NB4 (cell line): ENCODE measurements around the gene EMX1.
A peak's percentile ranks its signal among the peaks of the same experiment; 100 is the strongest.

Experiments used
- DNase-seq: peaks from one replicate; pipeline ENCODE4 v3.0.0; 2010; ENCODE audit warnings: low read depth
- H3K4me3 ChIP-seq: one replicate; pipeline ENCODE4 v1.5.1; 2011; ENCODE audit warnings: mild to moderate bottlenecking, low read depth, low read length, moderate library complexity
- MYC ChIP-seq: IDR thresholded peaks from 2 replicates; pipeline ENCODE4 v1.6.1; 2011; ENCODE audit warnings: low read depth, low read length
- POLR2A ChIP-seq: IDR thresholded peaks from 2 replicates; pipeline ENCODE4 v1.6.1; 2011; ENCODE audit warnings: mild to moderate bottlenecking; ENCODE audit not compliant: insufficient read length; ENCODE audit errors: extremely low read depth
- TF ChIP-seq, protein P1 (sequence below): IDR thresholded peaks from 2 replicates; pipeline ENCODE4 v1.6.1; 2011; ENCODE audit warnings: low read depth, low read length
- TF ChIP-seq, protein P2 (sequence below): IDR thresholded peaks from one replicate; pipeline ENCODE4 v1.5.1; 2012; ENCODE audit warnings: low read depth, low read length

Gene EMX1

DNA sequence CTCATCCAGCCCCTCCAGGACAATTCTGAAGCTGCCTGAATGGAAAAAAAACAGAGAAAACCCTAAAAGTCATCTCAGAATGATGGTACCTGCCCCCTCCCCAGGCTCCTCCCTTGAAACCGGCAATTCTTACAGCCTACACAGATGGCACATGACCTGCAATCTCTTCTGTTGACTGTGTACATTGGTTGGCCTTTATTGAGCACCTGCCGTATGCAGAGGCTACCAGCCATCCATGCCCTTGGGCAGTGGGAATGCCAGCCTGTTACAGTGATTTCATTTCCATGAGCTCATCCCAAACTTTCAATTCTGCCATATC is 57.1 kb downstream of the EMX1 start:
- DNase-seq: no peak
- TF ChIP-seq, protein P1, sequence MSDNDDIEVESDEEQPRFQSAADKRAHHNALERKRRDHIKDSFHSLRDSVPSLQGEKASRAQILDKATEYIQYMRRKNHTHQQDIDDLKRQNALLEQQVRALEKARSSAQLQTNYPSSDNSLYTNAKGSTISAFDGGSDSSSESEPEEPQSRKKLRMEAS: no peak
- TF ChIP-seq, protein P2, sequence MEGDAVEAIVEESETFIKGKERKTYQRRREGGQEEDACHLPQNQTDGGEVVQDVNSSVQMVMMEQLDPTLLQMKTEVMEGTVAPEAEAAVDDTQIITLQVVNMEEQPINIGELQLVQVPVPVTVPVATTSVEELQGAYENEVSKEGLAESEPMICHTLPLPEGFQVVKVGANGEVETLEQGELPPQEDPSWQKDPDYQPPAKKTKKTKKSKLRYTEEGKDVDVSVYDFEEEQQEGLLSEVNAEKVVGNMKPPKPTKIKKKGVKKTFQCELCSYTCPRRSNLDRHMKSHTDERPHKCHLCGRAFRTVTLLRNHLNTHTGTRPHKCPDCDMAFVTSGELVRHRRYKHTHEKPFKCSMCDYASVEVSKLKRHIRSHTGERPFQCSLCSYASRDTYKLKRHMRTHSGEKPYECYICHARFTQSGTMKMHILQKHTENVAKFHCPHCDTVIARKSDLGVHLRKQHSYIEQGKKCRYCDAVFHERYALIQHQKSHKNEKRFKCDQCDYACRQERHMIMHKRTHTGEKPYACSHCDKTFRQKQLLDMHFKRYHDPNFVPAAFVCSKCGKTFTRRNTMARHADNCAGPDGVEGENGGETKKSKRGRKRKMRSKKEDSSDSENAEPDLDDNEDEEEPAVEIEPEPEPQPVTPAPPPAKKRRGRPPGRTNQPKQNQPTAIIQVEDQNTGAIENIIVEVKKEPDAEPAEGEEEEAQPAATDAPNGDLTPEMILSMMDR: no peak
- TF ChIP-seq MYC (no peak), POLR2A (no peak)
- no peak overlapping the region for H3K4me3 ChIP-seq

DNA sequence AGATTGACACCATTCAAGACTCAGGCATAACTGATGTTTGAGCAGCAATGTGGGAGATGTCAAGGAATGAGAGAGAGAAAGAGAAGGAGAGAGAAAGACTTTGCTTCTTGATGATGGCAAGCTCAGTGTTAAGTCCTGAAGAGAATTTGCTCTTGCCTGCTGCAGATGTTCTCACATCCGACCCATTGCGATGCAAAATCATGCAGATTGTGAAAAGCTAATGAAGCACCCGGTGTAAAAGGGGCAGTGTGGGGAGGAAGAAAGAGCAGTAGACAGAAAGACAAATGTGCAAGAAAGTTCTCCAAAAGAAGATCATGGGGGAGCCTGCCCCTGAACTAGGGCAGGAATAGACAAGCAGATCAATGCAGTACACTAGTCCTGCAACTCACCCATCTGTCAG is 57.7 kb downstream of the EMX1 start:
- TF ChIP-seq MYC (no peak), POLR2A (no peak)
- TF ChIP-seq, protein P2: no peak
- TF ChIP-seq, protein P1: no peak
- no peak for DNase-seq
- H3K4me3 ChIP-seq: no peak overlapping the region

DNA sequence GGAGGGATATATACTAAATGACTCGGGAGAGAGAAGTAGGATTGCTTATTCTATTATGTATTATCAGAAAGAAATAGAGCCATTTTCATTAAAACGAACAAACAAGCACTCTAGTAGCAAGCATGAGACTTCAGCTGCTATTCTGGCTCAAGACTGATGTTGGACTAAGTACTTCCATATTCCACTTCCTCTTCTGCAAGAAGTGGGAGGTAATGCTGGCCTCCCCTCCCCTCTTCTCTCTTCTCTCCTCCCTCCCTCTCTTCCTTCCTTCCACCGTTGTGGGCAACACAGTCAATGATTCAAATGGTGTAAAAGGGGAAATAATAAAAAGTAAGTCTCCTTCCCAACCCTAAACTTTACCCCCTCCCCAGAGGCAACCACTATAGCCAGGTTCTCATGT is 62.6 kb downstream of the EMX1 start:
- peak; percentile 93 for DNase-seq
- H3K4me3 ChIP-seq: no peak overlapping the region
- no peak for TF ChIP-seq MYC
- no peak for TF ChIP-seq POLR2A
- TF ChIP-seq, protein P2: no peak
- TF ChIP-seq, protein P1: no peak

DNA sequence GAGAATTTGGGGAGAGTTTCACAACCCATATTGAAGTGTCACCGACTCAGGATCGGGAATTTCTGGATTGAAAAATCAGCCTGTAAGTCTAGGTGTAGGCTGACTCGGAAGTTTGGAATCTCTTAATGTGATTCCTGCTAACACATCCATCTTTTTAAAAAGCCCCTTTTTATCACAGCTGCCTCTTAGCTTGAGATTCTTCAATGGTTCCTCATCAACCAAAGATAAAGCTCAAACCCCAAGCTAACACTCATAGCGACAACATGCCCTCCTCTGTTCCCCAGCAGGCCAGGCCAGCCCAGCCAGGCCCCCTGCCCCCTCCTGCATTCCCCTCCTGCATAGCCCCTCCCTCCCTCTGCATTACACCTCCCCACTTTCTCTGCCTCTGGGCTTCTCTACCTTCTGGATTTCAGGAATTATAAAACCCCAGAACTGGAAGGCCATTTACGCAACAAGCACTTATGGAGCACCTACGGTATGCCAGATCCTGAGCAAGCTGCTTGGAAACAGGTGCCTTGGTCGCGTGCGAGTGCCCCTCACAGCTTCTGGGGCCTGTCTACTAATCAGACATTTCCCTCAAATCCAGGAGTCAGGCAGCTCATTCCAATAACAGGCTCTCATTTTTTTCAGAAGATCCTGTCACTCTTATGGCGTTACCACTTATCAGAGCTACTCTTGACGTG is 63.4 kb downstream of the EMX1 start:
- DNase-seq: no peak
- no peak overlapping the region for H3K4me3 ChIP-seq

DNA sequence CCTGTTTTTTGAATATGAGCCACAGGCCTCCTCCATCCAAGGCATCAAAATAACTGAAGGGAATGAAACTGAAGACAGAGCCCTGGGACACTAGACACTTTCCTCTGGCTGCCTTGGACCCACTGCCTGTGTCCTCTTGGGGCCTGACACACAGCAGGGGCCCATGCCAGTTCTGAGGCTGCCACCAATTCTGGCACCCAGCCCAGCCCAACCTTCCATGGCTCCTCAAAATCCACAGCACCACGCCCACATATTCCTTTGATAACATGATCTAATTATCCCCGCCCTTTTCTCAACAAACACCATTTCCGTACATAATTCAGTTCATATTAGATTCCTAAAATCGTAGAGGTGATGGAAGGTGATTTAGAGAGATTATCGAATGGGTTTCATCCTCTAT is 64.2 kb downstream of the EMX1 start:
- no peak overlapping the region for H3K4me3 ChIP-seq
- no peak for DNase-seq
- TF ChIP-seq POLR2A (no peak), MYC (no peak)
- TF ChIP-seq, protein P2: no peak
- TF ChIP-seq, protein P1: no peak

More for the DNA sequence above, 63.4 kb downstream of the EMX1 start:
- TF ChIP-seq POLR2A (no peak), MYC (no peak)
- TF ChIP-seq, protein P2: no peak
- TF ChIP-seq, protein P1: no peak

DNA sequence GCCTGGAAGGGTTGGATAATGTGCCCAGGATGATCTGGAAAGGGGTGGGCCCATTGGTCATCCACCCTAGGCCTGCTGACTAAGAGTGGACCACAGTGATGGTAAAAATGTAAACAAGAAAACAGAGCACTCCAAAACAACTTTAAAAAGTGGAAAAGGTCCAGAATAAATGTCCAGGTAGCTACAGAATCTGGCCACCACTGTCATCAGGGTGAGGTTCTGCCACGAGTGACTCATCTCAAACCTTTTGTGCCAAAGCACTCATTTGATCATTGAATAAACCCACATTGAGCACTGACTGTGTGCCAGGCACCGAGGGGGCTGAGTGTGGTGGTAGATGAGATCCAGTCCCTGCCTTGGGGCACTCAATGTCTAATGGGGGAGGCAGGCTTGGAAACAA is 64.9 kb downstream of the EMX1 start:
- no peak for DNase-seq
- H3K4me3 ChIP-seq: no peak overlapping the region
- TF ChIP-seq, protein P1: no peak
- TF ChIP-seq MYC: no peak
- TF ChIP-seq, protein P2: no peak
- TF ChIP-seq POLR2A: no peak
